GM13976 (cell line): Measurements from ENCODE around the gene INVS.

Experiments used
- DNase-seq: peaks from one replicate; pipeline ENCODE4 v3.0.0; 2012; ENCODE audit warnings: low spot score
- CTCF ChIP-seq: IDR thresholded peaks from 2 replicates; pipeline ENCODE4 v1.5.1; 2012; ENCODE audit warnings: borderline replicate concordance, mild to moderate bottlenecking; ENCODE audit not compliant: insufficient read depth; ENCODE audit errors: extremely low read depth, missing control alignments, control extremely low read depth
- in situ Hi-C: fragments of 300-500 bp; cut with MboI; formaldehyde crosslinking; loops from one replicate; pipeline ENCODE4 v1.12.0; 2022; ENCODE audit warnings: low sequenced_read_pairs, mixed read lengths, inconsistent platforms; ENCODE audit not compliant: unreplicated experiment

Gene INVS

DNA sequence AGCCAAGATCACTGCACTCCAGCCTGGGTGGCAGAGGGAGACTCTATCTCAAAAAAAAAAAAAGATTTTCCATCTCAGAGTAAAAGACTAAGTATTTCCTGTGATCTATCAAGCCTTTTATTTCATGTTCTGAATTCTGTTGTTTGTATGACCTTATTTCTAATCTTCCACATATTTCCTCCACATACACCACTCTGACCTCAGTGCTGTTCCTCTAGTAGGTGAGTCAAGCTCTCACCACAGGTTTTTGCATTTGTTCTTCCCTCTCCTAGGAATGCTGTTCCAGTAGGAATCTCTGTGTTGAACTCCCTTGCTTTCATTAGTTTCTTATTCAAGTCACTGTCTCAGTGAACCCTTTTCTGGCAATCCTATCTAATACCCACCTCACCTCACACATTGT, 68.1 kb downstream of the INVS start:
- in situ Hi-C loops = no loop called here

GRCh38 chr9:100167915-100168654, 69.0 kb downstream of the INVS start:
- no peak for TF ChIP-seq CTCF
- DNase-seq = no peak
- in situ Hi-C loops = no loop called here

More for the DNA sequence above, 68.1 kb downstream of the INVS start:
- no peak for DNase-seq
- no peak for TF ChIP-seq CTCF

DNA sequence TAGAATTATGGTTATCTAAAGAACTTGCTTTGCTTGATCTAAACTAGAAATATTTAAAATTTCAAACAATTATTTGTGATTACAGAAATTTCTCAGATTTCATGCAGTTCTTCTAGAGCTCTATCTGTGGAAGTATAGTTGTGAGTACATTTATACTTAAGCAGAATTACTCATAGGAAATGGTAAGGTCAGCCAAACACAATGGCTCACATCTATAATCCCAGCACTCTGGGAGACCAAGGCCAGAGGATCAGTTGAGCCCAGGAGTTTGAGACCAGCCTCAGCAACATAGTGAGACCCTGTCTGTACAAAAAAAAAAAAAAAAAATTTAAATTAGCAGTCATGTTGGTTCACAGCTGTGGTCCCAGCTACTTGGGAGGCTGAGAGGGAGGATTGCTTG, 71.0 kb downstream of the INVS start:
- no peak for DNase-seq
- in situ Hi-C loops = no loop called here
- TF ChIP-seq CTCF = no peak

DNA sequence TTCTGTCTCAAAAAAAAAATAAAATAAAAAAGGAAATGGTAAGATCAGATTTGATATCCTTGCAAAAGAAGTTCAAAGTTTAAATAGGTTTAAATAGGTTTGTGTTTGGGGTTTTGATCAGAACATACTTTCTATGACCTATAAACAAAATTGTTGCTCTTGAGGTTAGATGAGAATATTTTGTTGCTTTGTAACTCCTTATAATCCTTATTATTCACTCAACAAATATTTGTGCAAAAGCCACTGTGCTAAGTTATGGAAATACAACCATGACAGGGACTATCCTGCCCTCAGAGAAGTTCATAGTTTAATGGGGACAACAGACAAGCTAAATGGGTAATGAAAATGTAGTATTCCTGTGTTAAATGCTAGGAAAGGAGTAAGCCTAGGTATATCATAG, 71.5 kb downstream of the INVS start:
- DNase-seq = no peak
- no peak for TF ChIP-seq CTCF
- in situ Hi-C loops = no loop called here

DNA sequence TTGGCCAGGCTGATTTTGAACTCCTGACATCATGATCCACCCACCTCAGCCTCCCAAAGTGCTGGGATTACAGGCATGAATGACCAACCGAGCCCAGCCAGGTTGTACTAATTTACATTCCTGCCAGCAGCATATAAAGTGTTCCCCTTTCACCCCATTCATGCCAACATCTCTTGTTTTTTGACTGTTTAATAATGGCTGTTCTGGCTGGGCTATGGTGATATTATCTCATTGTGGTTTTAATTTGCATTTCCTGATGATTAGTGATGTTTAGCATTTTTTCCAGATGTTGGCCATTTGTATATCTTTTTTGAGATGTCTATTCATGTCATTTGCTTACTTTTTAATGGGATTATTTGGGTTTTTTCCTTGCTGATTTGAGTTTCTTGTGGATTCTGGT, 87.3 kb downstream of the INVS start:
- no peak for TF ChIP-seq CTCF
- no peak for DNase-seq
- in situ Hi-C loops = no loop called here

DNA sequence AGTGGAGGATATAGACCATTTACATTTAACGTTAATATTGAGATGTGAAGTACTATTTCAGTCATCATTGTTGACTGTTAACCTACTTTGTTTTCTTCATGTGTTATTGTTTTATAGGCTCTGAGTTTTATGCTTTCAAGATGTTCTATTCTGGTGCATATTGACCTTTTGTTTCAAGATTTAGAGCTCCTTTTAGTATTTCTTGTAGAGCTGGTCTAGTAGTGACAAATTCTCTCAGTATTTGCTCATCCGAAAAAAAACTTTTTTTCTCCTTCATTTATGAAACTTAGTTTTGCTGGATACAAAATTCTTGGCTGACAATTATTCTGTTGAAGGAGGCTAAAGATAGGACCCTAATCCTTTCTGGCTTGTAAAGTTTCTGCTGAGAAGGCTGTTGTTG, 91.3 kb downstream of the INVS start:
- in situ Hi-C loops = no loop called here
- DNase-seq = no peak
- no peak for TF ChIP-seq CTCF

DNA sequence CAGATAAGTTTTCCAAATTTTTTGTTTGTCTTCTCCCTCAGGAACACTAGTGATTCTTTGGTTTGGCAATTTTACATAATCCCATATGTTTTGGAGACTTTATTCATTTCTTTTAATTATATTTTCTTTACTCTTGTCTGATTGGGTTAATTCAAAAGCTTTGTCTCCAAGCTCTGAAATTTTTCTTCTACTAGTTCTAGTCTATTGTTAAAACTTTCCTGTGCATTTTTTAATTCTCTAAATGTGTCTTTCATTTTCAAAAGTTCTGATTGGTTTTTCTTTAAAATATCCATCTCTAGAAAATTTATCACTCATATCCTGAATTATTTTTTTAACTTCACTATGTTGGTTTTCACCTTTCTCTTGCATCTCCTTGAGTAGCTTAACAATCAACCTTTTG, 92.2 kb downstream of the INVS start:
- in situ Hi-C loops = no loop called here
- no peak for TF ChIP-seq CTCF
- DNase-seq = no peak
